CD4-positive, alpha-beta T cell treated with Interleukin-12 subunit alpha and Interleukin-12 subunit beta, for 1 hour (primary cell): ENCODE data around the gene RYR3.

Experiments
- DNase-seq: peaks from one replicate; pipeline ENCODE4 v3.0.0-alpha.2; 2020

The RYR3 gene

GRCh38 chr15:33393546-33393945 is 82.8 kb downstream of the RYR3 start:
- DNase-seq, result no peak

GRCh38 chr15:33395321-33395720 is 84.6 kb downstream of the RYR3 start:
- no peak for DNase-seq

GRCh38 chr15:33395846-33396245 is 85.1 kb downstream of the RYR3 start:
- no peak for DNase-seq

- no peak for DNase-seq
These were observed 85.7 kb downstream of the RYR3 start for GRCh38 chr15:33396475-33396874.

GRCh38 chr15:33398555-33398954 is 87.8 kb downstream of the RYR3 start:
- DNase-seq, result no peak

- DNase-seq, result no peak
These were observed 90.2 kb downstream of the RYR3 start for GRCh38 chr15:33400941-33401340.

- no peak for DNase-seq
These were observed 91.8 kb downstream of the RYR3 start for GRCh38 chr15:33402600-33402999.

GRCh38 chr15:33405096-33405495 is 94.3 kb downstream of the RYR3 start:
- DNase-seq, result no peak

GRCh38 chr15:33411596-33412540 is 101.1 kb downstream of the RYR3 start:
- no peak for DNase-seq

- DNase-seq, result no peak
These were observed 108.9 kb downstream of the RYR3 start for GRCh38 chr15:33419701-33420100.

- DNase-seq, result no peak
These were observed 113.3 kb downstream of the RYR3 start for GRCh38 chr15:33424025-33424424.

- DNase-seq, result no peak
These were observed 114.4 kb downstream of the RYR3 start for GRCh38 chr15:33425142-33425541.

- DNase-seq, result no peak
These were observed 119.8 kb downstream of the RYR3 start for GRCh38 chr15:33430577-33430976.

GRCh38 chr15:33433821-33434220 is 123.1 kb downstream of the RYR3 start:
- DNase-seq, result no peak

GRCh38 chr15:33438396-33438795 is 127.6 kb downstream of the RYR3 start:
- no peak for DNase-seq

- DNase-seq, result no peak
These were observed 130.1 kb downstream of the RYR3 start for GRCh38 chr15:33440900-33441299.

GRCh38 chr15:33442449-33442848 is 131.7 kb downstream of the RYR3 start:
- DNase-seq, result no peak

- no peak for DNase-seq
These were observed 132.9 kb downstream of the RYR3 start for GRCh38 chr15:33443708-33444107.

- no peak for DNase-seq
These were observed 135.2 kb downstream of the RYR3 start for GRCh38 chr15:33445984-33446383.

- DNase-seq, result no peak
These were observed 137.4 kb downstream of the RYR3 start for GRCh38 chr15:33448151-33448550.

- DNase-seq, result no peak
These were observed 138.3 kb downstream of the RYR3 start for GRCh38 chr15:33448961-33449606.

- DNase-seq, result no peak
These were observed 139.0 kb downstream of the RYR3 start for GRCh38 chr15:33449810-33450209.

GRCh38 chr15:33451385-33451784 is 140.6 kb downstream of the RYR3 start:
- no peak for DNase-seq

- DNase-seq, result no peak
These were observed 143.0 kb downstream of the RYR3 start for GRCh38 chr15:33453761-33454160.
